SK-N-SH (cell line): ENCODE measurements around the gene MSN. TPM values are rescaled to one million over a fixed set of nuclear protein-coding genes. Genes with fewer than 3 reads are reported as not detected.

Experiments
- CTCF ChIA-PET: fragments of 300-600, 350-600 bp; formaldehyde crosslinking; extraction: SDS; loops from one replicate; lab custom pipeline; 2021; lab: Yijun Ruan, JAX
- POLR2A ChIA-PET: fragments of 350-600 bp; sonication (Branson Sonifier 250); formaldehyde crosslinking; extraction: SDS; loops from one replicate; lab custom pipeline; 2020; ENCODE audit warnings: antibody characterized with exemption, inconsistent platforms; lab: Yijun Ruan, JAX
- DNase-seq: peaks from one replicate; pipeline ENCODE4 v3.0.0; 2012
- H2AFZ ChIP-seq: fragments of 200-600 bp; sonication (generic); 2 replicates; pipeline ENCODE4 v1.8.1; 2016; ENCODE audit warnings: antibody characterized with exemption, mild to moderate bottlenecking, low read depth
- H3F3A ChIP-seq: fragments of 200-600 bp; sonication (generic); replicated peaks from 2 replicates; pipeline ENCODE3; 2016; ENCODE audit warnings: antibody characterized with exemption, mild to moderate bottlenecking; ENCODE audit not compliant: insufficient read depth
- H3K27ac ChIP-seq, 2 experiments: fragments of 200-500 bp in 1 of 2; fragments of 200-600 bp in 1 of 2; sonication (Bioruptor generic) in 1 of 2; sonication (generic), shearing (Covaris generic) in 1 of 2; 2 replicates each; pipeline versions ENCODE4 v1.5.1 to v1.6.1; 2014 to 2016; ENCODE audit warnings: low read depth in 2 of 2, inconsistent platforms in 1 of 2, low read length in 1 of 2, mild to moderate bottlenecking in 1 of 2, mixed read lengths in 1 of 2
- H3K27me3 ChIP-seq: fragments of 200-600 bp; sonication (generic), shearing (Covaris generic); 2 replicates; pipeline ENCODE4 v1.6.1; 2016; ENCODE audit warnings: mixed run types; ENCODE audit not compliant: insufficient read depth
- H3K36me3 ChIP-seq, 2 experiments: fragments of 200-500 bp in 1 of 2; fragments of 200-600 bp in 1 of 2; sonication (Bioruptor generic) in 1 of 2; sonication (generic) in 1 of 2; replicated peaks in 1 of 2; 2 replicates each; pipeline versions ENCODE3 to v1.5.1; 2014 to 2016; ENCODE audit warnings: low read length in 1 of 2, mild to moderate bottlenecking in 1 of 2; ENCODE audit not compliant: insufficient read depth in 2 of 2, control insufficient read depth in 1 of 2
- H3K4me1 ChIP-seq, 2 experiments: fragments of 200-500 bp in 1 of 2; fragments of 200-600 bp in 1 of 2; sonication (Bioruptor generic) in 1 of 2; sonication (generic), shearing (Covaris generic) in 1 of 2; 2 replicates each; pipeline versions ENCODE4 v1.5.1 to v1.6.1; 2014 to 2016; ENCODE audit warnings: low read depth in 1 of 2, low read length in 1 of 2, mixed run types in 1 of 2; ENCODE audit not compliant: insufficient read depth in 2 of 2, control insufficient read depth in 1 of 2
- H3K4me2 ChIP-seq: fragments of 200-600 bp; sonication (generic), shearing (Covaris generic); 2 replicates; pipeline ENCODE4 v1.6.1; 2017; ENCODE audit warnings: mixed run types
- H3K4me3 ChIP-seq, 2 experiments: fragments of 200-500 bp in 1 of 2; fragments of 200-600 bp in 1 of 2; sonication (Bioruptor generic) in 1 of 2; sonication (generic), shearing (Covaris generic) in 1 of 2; 2 replicates each; pipeline versions ENCODE4 v1.5.1 to v1.8.1; 2014 to 2016; ENCODE audit warnings: low read depth in 2 of 2, inconsistent platforms in 1 of 2, low read length in 1 of 2, mild to moderate bottlenecking in 1 of 2, mixed read lengths in 1 of 2, moderate library complexity in 1 of 2
- H3K79me2 ChIP-seq: fragments of 200-600 bp; sonication (generic); 2 replicates; pipeline ENCODE4 v1.8.1; 2017; ENCODE audit warnings: mild to moderate bottlenecking; ENCODE audit not compliant: insufficient read depth
- H3K9ac ChIP-seq: fragments of 200-600 bp; sonication (generic); 2 replicates; pipeline ENCODE4 v1.6.1; 2017; ENCODE audit warnings: mixed run types
- H3K9me2 ChIP-seq: fragments of 200-600 bp; sonication (generic); 2 replicates; pipeline ENCODE4 v1.6.1; 2017; ENCODE audit warnings: mixed run types
- H3K9me3 ChIP-seq: fragments of 200-600 bp; sonication (generic); 2 replicates; pipeline ENCODE4 v1.6.1; 2017; ENCODE audit warnings: mixed run types, mild to moderate bottlenecking, moderate library complexity
- H4K20me1 ChIP-seq: fragments of 200-600 bp; sonication (generic); 2 replicates; pipeline ENCODE4 v1.6.1; 2017; ENCODE audit warnings: mild to moderate bottlenecking, mixed run types; ENCODE audit not compliant: insufficient read depth
- CHD2 ChIP-seq: fragments of 150-350 bp; IDR thresholded peaks from 2 replicates; pipeline ENCODE4 v1.6.1; 2018; ENCODE audit warnings: low read length; ENCODE audit not compliant: partially characterized antibody
- EP300 ChIP-seq, 2 experiments: IDR thresholded peaks; 2 replicates each; pipeline versions ENCODE4 v1.4.0 to v1.6.1; 2012; ENCODE audit warnings: borderline replicate concordance in 1 of 2, low read depth in 1 of 2, low read length in 1 of 2
- FOSL2 ChIP-seq: IDR thresholded peaks from 2 replicates; pipeline ENCODE4 v1.4.0; 2012; ENCODE audit warnings: low read depth, mild to moderate bottlenecking, moderate library complexity, borderline replicate concordance
- FOXJ3 ChIP-seq: sonication (generic); formaldehyde crosslinking; IDR thresholded peaks from 2 replicates; pipeline ENCODE4 v1.5.1; 2020; ENCODE audit warnings: mild to moderate bottlenecking, missing genetic modification reagents
- GATA2 ChIP-seq: sonication (generic); formaldehyde crosslinking; IDR thresholded peaks from 2 replicates; pipeline ENCODE4 v1.5.0; 2020; ENCODE audit warnings: mild to moderate bottlenecking, missing genetic modification reagents
- MXI1 ChIP-seq: IDR thresholded peaks from 2 replicates; pipeline ENCODE4 v1.6.1; 2012; ENCODE audit warnings: mild to moderate bottlenecking, low read depth, low read length, improper control_type of control experiment
- NFIC ChIP-seq: IDR thresholded peaks from 2 replicates; pipeline ENCODE4 v1.4.0; 2012; ENCODE audit warnings: borderline replicate concordance
- POLR2AphosphoS5 ChIP-seq: IDR thresholded peaks from 2 replicates; pipeline ENCODE4 v1.6.1; 2012; ENCODE audit warnings: low read depth, low read length
- RAD21 ChIP-seq: IDR thresholded peaks from 2 replicates; pipeline ENCODE4 v1.6.1; 2012; ENCODE audit warnings: mild to moderate bottlenecking, low read length
- RCOR1 ChIP-seq: fragments of 150-350 bp; IDR thresholded peaks from 2 replicates; pipeline ENCODE4 v1.6.1; 2017; ENCODE audit warnings: antibody characterized with exemption, low read length
- RFX5 ChIP-seq: IDR thresholded peaks from 2 replicates; pipeline ENCODE4 v1.6.1; 2012; ENCODE audit warnings: mild to moderate bottlenecking, improper control_type of control experiment, low read length
- RXRA ChIP-seq: IDR thresholded peaks from 2 replicates; pipeline ENCODE4 v1.4.0; 2012; ENCODE audit warnings: low read depth, mild to moderate bottlenecking, borderline replicate concordance
- SMC3 ChIP-seq: IDR thresholded peaks from 2 replicates; pipeline ENCODE4 v1.6.1; 2012; ENCODE audit warnings: low read depth, low read length, improper control_type of control experiment
- TAF1 ChIP-seq: IDR thresholded peaks from 2 replicates; pipeline ENCODE4 v1.6.1; 2012; ENCODE audit warnings: low read depth, mild to moderate bottlenecking, low read length, moderate library complexity, borderline replicate concordance
- TEAD4 ChIP-seq: IDR thresholded peaks from 2 replicates; pipeline ENCODE4 v1.4.0; 2012; ENCODE audit warnings: mild to moderate bottlenecking, borderline replicate concordance; ENCODE audit not compliant: insufficient read depth
- WGBS: methylation state at CpG from one replicate; pipeline ENCODE4 v1.1.6; 2017; ENCODE audit warnings: low lambda C conversion rate; 5-methylcytosine and 5-hydroxymethylcytosine counted together
- polyA plus RNA-seq, 3 experiments: library from polyadenylated mRNA; depleted of rRNA; stranded (reverse); fragments of >200 nt; gene quantifications; 2 replicates each; pipeline ENCODE4 v1.2.3, GENCODE V29; 2012
- TF ChIP-seq, protein P1 (sequence below): fragments of 200-600 bp; sonication (generic); IDR thresholded peaks from 2 replicates; pipeline ENCODE4 v1.6.1; 2017; ENCODE audit warnings: antibody characterized with exemption, mild to moderate bottlenecking, moderate library complexity
- TF ChIP-seq, protein P2 (sequence below): IDR thresholded peaks from 2 replicates; pipeline ENCODE4 v1.6.1; 2012; ENCODE audit warnings: mild to moderate bottlenecking, low read depth, low read length, moderate library complexity

Gene MSN
- polyA plus RNA-seq, 1 of the 3 experiments (the other 2 are of a cell fraction) = 189 TPM

DNA sequence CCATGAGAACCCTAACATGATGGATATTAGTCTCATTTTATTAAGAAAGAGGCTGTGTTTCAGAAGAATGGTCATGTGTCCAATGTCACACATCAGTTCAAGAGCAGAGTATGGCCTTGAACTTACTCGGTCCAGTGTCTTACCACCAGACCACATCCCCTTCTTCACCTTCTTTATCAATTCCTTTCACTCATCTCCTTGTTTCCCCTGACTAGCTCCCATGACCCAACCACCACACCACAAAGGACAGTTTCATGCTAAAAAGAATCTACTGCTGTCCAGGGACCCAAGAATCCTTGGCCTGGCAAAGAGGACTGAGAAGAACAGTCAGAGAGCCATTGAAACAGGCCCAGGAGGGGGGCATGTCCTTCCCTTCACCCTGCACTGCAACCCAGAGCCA is 33.6 kb upstream of the MSN start:
- Histone ChIP-seq H3K9ac (no peak overlapping the region), H3K4me1 (no peaks in the 10 kb centered on the region), H3K4me2 (no peak overlapping the region), H3K36me3 (no peaks in the 10 kb centered on the region), H3F3A (no peaks in the 10 kb centered on the region), H2AFZ (no peak overlapping the region), H4K20me1 (no peaks in the 10 kb centered on the region), H3K27ac (no peak overlapping the region), H3K79me2 (no peaks in the 10 kb centered on the region), H3K9me2 (no peaks in the 10 kb centered on the region)
- POLR2A ChIA-PET = no interaction called here
- no peak for DNase-seq
- 21% methylated on average over 1 of the region's 1 CpG for WGBS
- TF ChIP-seq EP300 (IDR thresholded peaks at IDR 0.05; ENCODE audit: borderline replicate concordance in 1 of 2, low read depth in 1 of 2, low read length in 1 of 2) (no peak), MXI1 (no peak), POLR2AphosphoS5 (no peak), RAD21 (no peak), CHD2 (no peak), RCOR1 (no peak), FOXJ3 (CRISPR knock-in tag) (no peak), NFIC (no peak), RXRA (no peak), FOSL2 (no peak), TAF1 (no peak), SMC3 (no peak), TEAD4 (no peak), GATA2 (CRISPR knock-in tag) (no peak), RFX5 (no peak)
- TF ChIP-seq, protein P1, sequence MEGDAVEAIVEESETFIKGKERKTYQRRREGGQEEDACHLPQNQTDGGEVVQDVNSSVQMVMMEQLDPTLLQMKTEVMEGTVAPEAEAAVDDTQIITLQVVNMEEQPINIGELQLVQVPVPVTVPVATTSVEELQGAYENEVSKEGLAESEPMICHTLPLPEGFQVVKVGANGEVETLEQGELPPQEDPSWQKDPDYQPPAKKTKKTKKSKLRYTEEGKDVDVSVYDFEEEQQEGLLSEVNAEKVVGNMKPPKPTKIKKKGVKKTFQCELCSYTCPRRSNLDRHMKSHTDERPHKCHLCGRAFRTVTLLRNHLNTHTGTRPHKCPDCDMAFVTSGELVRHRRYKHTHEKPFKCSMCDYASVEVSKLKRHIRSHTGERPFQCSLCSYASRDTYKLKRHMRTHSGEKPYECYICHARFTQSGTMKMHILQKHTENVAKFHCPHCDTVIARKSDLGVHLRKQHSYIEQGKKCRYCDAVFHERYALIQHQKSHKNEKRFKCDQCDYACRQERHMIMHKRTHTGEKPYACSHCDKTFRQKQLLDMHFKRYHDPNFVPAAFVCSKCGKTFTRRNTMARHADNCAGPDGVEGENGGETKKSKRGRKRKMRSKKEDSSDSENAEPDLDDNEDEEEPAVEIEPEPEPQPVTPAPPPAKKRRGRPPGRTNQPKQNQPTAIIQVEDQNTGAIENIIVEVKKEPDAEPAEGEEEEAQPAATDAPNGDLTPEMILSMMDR = no peak
- TF ChIP-seq, protein P2, sequence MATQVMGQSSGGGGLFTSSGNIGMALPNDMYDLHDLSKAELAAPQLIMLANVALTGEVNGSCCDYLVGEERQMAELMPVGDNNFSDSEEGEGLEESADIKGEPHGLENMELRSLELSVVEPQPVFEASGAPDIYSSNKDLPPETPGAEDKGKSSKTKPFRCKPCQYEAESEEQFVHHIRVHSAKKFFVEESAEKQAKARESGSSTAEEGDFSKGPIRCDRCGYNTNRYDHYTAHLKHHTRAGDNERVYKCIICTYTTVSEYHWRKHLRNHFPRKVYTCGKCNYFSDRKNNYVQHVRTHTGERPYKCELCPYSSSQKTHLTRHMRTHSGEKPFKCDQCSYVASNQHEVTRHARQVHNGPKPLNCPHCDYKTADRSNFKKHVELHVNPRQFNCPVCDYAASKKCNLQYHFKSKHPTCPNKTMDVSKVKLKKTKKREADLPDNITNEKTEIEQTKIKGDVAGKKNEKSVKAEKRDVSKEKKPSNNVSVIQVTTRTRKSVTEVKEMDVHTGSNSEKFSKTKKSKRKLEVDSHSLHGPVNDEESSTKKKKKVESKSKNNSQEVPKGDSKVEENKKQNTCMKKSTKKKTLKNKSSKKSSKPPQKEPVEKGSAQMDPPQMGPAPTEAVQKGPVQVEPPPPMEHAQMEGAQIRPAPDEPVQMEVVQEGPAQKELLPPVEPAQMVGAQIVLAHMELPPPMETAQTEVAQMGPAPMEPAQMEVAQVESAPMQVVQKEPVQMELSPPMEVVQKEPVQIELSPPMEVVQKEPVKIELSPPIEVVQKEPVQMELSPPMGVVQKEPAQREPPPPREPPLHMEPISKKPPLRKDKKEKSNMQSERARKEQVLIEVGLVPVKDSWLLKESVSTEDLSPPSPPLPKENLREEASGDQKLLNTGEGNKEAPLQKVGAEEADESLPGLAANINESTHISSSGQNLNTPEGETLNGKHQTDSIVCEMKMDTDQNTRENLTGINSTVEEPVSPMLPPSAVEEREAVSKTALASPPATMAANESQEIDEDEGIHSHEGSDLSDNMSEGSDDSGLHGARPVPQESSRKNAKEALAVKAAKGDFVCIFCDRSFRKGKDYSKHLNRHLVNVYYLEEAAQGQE = no peak
- TF ChIP-seq, all 33 proteins: peak for 0
- H3K27me3 ChIP-seq = no peaks in the 10 kb centered on the region
- H3K9me3 ChIP-seq = no peaks in the 10 kb centered on the region
- CTCF ChIA-PET = no interaction called here
- no peak overlapping the region for H3K4me3 ChIP-seq
